ENCODE results near the gene NDUFA8.

Gene NDUFA8

DNA sequence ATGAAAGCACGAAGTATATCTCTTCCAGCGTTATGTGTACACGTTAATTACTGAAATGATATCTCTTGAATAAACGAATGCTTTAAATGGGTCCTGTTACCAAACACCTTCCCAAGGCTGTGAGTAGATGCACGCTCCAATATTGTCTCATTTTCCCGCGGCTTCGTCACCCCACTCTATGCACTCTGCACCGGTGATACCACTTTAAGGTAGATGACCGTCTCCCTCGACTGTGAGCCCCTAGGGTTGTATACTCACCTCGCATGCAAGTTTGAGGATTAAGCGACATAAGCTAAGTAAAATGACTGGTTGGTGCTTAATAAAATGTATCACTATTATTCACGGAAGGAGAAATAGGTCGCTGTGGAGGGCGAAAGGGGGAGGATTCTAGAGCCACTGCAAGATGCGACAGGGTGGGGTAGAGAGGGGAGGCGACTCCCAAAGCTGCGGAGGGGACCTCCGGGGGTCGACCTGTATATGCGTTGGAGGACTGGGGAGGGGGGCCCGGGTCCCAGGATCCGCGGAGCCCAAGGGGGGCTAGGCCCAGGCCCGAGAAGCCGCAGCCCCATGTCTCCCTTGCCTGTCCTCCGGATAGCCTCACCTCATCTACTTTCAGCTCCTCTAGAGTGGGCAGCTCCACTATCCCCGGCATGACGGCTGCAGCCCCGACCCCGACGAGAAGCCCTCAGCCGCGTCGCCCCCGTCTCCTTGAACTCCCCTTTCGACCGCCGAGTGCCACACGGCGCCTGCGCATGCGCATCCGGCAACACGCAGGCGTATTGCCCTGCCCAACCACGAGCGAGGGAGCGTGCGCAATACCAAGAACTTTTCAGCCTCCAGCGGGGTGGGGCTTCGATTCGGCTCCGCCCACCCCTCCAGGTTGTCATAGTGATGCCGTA lies at the start of gene NDUFA8, which contains the start of gene MORN5:
NDUFA8 (minus strand) TSS at position 754 of the 899 bp plus-strand sequence; CDS start at position 652, 102 bp downstream.
MORN5 (plus strand) TSS at position 883 of the 899 bp plus-strand sequence. CDS start 65 bp downstream, outside the sequence.
- peak; percentile 96 for DNase-seq

DNA sequence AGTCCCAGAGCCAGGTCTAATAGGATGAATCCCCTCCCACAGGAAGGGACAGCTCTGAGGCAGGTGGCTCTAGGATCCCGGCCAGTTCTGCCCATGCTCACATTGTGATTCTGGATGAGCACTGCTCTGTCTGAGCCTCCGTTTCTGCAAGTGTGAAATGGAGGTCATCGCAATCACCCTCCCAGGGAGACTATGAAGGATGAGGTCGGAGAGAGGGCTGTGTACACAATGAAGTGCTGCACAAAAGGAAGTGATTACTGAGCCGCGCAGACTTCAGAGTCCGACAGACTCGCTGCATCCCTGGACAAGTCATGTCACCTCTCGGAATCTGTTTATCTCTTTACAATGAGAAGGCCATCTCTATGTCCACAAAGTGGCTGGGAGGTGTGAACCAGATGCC lies 47.5 kb upstream of the NDUFA8 start:
- no peak for DNase-seq

DNA sequence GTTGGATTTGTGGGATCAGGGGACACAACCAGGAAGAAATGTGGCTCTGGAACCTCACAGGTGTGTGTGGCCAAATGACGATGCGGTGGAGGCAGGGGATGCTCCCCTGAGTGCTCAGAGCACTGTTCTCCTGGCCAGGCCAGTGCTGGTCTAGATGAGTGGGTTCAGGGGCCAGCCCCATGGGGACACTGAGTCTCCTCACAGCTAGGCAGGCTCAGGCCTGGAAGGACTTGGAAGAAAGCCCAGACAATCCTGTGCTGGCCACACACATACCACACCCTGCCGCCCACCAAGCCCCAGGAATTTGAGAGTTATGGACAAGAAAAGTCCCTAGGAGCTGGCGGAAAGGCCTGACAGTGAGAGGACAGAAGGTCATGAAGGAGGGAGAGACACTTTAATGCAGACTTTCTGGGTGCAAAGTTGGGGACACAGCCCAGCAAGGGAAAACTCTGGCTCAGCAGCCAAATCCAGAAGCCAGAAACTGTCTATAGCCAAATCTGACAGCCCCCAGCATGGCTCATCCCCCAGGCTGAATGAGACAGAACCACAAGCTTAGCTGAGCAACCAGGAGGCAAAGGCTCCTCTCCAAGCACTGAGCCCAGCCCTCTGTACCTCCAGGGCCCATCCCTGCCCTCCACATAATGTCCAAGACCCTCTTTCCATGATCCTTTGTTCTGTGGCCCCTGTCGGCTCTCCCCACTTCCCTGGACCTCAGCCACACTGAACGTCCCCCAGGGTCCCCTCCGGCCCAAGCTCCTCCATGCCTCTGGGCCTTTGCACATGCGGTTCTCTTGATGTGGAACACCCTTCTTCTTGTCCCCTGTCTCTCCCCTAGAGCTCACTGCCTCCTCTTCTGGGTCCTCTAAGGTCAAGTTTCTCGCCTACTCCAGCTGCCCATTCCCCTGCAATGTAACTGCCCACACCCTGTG lies 46.8 kb upstream of the NDUFA8 start:
- DNase-seq, result no peak

DNA sequence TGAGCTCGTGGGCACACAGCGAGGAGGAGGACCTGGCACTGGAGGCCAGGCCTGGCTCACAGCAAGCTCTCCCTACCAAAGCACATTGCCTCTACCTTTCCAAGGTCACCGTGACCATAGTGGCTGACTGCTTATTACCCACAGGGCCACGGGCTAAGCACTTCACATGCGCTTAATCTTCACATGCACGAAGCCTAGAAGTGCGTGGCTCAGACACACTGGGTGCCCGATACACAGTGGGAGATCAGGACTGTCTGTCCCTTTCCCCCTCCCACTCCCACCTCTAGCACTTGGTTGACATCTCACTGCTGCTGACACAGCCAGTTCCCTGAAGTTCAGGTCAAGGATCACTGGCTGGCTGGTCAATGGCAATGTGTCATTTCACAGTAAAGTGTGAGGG lies 45.6 kb upstream of the NDUFA8 start:
- DNase-seq, result no peak

DNA sequence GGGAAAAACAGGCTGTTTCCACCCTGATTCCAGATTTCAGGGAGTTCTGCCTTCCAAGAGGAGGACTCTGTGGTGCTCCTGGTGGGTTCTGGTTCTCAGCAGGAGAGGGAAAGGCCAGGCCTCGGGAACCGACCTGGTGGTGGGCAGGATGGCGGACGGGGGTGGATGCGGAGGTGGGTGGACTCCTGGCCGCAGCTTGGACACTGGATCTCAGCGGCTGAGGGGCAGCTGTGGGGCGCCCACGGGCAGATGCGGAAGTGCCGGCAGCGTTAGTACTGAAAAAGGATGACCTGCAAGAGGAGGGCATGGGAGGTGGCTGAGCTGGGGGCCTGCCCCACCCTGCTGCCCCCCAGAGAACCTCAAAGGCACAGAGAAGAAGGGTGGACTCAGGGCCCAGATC lies 44.9 kb upstream of the NDUFA8 start:
- no peak for DNase-seq

DNA sequence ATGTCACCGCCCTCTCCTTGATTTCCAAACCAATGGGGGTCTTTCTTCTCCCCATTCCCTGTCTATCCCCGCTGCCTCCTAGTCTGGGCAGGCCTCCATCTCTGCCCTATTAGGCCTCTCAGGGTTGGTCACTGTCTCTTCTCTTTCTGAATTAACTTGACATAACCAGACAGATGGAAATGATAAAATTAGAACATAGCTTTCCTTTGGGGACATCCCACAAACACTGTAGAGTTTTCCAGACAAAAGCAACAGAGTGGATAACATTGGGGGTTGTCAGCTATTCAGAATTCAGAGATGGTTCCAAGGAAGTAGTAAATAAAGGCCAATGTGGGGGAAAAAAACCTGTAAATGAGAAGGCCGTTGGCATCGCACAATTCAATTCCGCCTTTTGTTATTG lies 44.5 kb upstream of the NDUFA8 start:
- DNase-seq, result no peak

DNA sequence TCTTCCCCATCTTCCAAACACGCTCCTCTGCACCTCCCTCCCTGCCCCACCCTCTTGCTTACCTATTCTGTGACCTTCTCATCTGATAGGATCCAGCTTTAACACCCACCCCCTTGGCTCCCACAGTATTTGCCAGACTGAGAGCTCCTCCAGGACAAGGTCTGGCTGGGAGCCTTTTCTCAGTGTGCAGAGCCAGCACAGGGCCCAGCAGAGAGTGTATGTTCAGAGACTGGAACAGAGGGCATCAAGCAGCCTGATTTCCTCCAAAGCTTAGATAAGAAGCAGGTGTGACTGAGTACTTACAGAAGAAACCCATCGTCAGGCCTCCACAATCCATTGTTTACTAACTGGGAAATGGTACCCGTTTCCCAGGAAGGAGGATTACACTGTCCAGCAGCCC lies 42.5 kb upstream of the NDUFA8 start:
- no peak for DNase-seq

DNA sequence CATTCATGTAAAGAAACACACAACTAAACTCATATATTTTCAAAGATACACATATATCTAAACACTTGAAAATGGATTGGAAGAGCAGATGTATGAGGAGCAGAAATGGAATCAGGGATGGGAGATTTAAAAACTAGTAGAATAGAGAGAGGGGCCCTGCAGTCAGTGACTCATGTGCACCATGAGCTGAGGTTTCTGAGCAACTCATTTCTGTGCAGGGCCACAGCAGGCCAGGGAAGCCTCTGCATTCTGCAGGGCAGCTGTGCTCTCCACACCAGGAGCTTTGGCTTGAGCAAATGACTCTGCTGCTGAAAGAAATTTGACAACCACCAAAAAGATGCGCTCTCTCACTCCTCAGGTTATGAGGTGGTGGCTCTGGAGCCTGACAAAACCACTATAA lies 42.1 kb upstream of the NDUFA8 start:
- no peak for DNase-seq

DNA sequence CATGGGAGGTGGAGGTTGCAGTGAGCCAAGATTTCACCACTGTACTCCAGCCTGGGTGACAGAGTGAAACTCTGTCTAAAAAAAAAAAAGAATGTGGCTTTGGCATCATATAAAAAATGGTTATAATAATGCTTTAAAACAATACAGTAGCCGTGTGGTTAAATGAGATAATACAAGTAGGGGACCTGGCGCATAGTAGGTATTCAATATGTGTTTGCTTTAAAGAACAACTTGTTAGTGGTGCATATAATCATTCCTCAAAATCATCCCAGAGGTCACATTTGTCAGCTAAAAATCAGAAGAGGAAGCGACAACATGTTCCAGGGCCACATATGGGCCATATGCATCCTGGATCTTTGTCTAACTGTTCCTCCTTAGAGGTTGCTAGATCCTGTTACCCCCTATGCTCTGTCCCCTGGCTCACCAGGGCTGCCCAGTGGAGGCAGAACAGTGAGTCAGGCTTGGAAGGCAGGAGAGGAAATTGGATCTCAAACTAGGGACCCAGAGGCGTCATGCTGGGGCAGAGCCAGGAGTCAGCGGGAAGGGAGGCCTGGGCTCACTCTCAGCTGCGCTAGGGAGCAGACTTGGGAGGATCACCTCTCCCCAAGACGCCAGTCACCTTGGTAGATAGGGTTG lies 41.5 kb upstream of the NDUFA8 start:
- no peak for DNase-seq

DNA sequence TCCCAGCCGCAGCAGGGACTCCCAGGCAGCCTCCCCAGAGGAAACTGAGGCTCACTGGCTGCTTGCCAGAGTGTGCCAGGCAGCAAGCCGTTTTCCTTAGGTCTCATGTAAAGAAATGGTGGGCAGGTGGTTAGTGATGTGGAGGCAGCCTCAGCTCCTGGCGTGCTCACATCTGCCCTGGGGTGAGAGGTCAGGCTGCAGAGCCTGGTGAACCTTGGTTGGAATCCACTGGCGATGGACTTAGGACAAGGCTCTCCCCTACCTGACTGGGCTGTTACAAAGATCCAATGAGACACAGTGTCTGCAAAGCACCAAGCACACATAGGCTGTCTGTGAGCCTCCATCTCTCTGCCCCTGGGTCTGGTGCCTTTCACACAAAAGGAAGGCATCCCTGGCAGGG lies 38.3 kb upstream of the NDUFA8 start:
- DNase-seq, result no peak

DNA sequence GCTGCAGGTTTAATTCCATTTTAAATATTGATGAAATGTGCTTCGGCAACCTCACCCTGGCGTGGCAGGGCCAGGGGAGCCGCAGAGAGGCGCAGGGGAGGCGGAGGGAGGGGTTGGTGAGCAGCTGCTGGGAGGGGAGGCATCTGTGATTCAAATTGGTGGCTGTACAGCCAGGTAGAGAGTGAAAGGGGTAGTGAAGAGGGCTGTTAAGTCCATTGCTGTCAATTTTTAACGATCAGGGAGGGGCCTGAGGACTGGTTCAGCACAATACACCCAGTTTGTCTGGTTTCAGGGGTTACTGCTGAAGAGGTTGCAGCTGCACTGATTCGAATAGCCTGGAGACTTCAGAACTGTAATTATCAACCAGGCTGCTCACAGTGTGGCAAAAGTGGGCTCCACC lies 37.8 kb upstream of the NDUFA8 start:
- no peak for DNase-seq

DNA sequence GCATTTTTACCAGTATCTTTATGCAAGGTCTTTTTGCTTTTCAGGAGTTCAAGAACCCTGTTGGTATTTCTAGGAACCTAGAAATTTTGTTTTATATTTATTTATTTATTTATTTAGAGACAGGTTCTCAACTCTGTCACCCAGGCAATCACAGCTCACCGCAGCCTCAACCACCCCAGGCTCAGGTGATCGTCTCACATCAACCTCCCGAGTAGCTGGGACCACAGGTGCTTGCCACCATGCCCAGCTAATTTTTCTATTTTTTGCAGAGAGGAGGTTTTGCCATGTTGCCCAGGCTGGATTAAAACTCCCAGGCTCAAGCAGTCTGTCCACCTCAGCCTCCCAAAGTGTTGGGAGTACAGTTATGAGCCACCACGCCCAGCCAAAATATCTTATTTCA lies 36.3 kb upstream of the NDUFA8 start:
- no peak for DNase-seq

DNA sequence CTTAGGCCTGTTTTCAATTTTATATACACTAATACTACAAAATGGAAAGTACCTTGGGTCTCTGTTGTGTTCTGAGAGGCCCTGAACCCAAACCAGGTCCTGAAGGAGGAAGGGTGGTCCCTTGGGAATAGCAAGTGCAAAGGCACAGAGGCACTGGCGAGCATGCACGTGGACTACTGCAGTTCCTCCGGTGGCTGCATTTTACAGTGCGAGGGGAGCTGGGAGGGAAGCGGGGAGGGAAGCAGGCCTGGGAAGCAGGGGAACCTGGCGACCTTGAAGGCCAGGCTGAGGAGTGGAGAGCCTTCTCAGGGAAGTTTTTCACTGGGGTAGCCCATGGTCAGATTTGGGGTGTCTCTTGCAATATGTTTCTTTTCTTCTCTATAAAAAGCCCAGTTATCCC lies 34.1 kb upstream of the NDUFA8 start:
- DNase-seq, result no peak

DNA sequence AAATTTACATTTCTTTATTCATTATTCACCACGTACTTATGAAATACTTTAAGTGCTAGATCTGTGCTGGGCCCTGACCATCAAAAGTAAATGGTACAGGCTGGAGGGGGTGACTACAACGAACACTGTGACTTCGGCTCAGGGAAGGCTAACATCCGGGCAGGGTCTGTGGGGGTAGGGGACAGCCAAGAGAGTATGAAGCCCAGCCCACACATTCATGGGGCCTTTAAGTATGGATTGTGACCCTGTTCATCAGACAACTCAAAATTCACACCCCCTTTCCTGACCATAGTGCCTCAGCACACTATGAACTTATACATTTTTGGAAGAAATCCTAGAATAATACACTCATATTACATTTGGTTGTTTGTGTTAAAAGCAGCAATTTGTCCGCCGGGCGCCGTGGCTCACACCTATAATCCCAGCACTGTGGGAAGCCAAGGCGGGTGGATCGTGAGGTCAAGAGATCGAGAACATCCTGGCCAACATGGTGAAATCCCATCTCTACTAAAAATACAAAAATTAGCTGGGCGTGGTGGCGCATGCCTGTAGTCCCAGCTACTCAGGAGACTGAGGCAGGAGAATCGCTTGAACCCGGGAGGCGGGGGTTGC lies 33.4 kb upstream of the NDUFA8 start:
- DNase-seq, result no peak

DNA sequence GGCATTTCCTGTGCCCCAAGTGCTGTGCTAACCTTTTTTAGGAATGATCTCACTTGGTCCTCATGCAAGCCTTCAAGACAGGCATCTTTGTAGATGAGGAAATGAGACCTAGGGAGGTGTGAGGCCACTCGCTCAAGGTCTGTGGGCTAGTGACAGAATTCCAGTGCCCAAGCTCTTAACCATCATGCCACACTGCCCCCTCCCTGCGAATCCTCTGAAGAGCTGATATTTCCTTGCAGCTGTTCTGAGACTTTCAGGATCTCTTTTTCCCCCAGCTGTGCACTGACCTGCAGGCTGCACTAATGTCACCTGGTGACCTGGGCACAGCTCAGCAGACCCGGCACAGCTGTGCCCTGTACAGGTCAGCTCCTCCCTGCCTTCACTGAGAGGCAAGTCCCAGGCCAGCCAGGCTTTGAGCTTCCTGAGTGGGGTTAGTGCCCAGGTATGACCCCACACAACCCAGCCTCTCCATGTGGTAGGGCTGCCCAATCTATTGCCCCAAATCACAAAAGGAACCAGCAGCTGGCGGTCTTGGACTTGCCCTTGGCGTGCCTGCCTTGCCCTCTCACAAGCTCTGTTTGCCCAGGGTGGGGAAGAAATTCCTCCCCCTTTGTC lies 32.8 kb upstream of the NDUFA8 start:
- no peak for DNase-seq

DNA sequence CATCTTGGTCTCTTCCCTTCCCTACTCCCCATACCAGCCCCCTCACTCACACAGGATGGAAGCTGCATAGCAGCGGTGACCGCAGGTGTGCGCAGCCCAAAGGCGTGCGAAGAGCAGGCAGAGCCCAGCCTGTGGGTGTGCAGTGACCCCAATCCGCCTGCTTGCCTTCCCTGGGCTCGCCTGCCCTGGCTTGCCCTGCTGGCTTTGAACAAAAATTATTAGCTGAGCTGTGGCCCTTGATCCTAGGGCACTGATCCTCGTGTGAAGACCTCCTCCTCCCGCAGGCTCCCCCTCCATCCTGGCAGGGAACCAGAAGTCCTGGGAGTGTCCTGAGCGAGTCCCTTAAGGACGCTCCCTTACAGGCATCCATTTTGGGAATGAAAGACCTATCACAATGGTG lies 32.0 kb upstream of the NDUFA8 start:
- no peak for DNase-seq

DNA sequence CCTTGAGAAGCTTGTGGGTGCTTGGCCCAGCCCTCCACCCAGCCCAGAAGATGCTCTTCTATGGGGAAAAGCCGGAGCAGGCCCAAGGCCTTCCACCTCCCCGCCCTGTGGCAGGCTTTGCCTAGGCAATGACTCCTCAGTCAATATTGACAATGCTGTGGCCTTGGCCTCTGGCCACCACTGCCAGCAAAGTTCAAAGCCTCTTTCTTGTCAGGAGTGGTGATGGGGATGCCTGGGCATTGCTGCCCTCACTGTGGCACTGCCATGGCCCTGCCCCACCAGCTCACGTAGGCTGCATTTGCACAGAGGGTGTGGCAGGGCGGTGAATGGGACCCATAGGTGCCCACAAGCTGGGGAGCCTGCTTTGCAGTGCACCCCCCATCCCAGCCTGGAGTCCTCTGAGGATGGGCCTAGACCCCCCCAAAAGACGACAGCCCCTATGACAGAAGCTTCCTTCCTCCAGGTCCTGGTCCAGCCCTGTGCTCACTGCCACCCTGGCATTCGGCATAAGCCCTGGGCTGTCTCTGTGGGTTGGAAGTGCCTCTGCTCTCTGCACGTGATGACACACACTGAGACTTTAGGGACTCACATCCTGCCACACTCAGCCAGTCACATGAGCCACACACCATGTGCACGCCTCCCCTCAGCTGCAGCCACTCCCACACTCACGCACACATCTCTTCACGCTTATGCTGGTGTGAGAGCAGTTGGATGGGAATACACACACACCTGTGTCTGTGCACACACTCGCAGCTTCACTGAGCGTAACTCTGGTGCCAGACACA lies 31.2 kb upstream of the NDUFA8 start:
- DNase-seq, result peak; percentile 4

DNA sequence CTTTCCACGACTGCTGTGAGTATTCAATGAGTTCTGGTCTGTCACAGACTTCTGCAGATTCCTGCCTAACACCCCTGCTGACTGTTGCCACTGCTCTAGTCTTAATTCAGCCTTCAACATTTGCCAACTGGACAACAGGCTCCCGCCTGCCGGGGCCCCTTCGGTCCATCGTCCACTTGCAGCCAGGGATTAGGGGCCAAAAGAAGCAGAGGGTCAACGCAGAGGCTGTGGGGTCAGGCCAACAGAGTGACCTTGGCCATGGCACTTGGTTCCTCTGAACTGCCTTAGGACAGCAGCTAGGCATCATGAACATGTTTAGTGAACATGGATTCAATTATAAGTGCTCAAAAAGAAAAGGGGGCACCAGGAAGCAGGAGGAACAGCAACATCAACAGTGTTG lies 28.8 kb upstream of the NDUFA8 start:
- DNase-seq, result no peak

DNA sequence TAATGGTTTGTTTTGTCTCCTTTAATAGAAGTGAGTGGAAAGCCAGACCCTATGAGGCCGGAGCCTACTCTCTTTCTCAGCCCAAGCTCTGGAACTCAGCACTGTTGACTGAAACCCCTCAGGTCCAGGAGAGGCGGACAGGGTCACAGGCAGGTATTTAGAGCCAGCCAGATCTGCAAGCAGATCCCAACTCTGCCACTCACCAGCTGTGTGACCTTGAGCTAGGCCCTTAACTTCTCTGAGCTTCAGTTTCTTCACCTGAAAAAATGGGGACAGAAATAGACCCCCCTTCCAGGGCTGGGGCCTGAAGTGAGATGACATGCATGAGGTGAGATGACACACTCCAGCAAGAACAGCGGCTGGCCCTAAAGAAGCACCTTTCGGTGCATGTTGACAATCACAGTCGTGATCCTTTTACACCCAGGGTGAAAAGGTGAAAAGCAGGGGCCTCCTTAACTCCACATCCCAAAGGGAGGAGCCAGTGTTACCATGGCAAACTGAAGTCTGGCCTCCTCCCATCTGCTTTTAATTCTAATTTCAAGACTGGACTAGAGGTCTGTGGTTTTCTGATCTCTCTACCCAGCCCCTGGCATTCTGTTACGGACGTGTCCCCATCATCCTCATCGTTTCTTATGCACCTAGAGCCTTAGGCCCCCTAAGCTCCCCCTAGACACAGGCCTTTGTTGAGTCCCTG lies 27.3 kb upstream of the NDUFA8 start:
- DNase-seq, result no peak

DNA sequence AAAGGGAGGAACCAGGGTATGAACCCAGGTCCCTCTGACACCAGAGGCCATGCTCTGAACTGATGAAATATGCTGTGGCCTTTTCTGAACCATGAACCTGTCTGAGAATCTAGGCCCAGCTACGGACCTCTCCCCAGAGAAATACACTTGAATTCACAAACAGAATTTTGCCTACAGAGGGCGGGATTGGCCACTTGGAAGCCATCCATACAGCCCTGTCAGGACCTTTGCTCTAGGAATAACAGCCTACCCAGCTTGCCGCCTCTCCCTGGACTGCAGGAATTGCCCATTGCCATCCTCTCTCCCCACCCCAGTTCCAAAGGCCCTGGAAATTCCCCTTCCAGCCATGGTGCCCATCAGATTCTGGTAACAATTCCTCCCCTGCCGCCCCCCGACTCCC lies 26.7 kb upstream of the NDUFA8 start:
- DNase-seq, result no peak

DNA sequence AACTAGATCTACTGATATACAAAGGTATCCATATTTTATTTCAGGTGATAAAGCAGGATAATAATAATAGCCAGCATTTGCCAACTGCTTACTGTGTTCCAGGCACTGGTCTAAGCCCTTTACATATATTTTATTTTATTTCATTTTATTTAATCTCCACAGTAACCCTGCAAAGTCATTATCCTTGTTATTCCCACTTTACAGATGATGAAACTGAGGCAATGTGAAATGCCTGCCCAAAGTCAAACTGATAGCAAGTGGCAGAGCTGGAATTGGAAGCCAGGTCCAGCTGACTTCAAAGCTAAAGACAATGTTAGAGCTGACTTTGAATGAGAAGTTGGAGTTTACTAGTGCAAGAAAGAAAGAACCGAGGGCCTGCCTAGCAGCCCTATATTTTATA lies 25.0 kb upstream of the NDUFA8 start:
- DNase-seq, result no peak
